Spleen (tissue), 11 donors: ENCODE data around the gene UST. TPM values are rescaled to one million over a fixed set of nuclear protein-coding genes. Genes with fewer than 3 reads are reported as not detected.

Experiments used
- DNase-seq: peaks from one replicate; pipeline ENCODE4 v3.0.0-alpha.2; 2020
- H3K27ac ChIP-seq, 8 donors: fragments of 200-600 bp; sonication (generic) in 7 of 8; 1 replicate in 4 of 8; 2 replicates in 4 of 8; pipeline versions ENCODE4 v1.5.0 to v1.8.0; 2016 to 2021; ENCODE audit warnings: inconsistent platforms in 4 of 8, mild to moderate bottlenecking in 4 of 8, moderate library complexity in 1 of 8
- H3K27me3 ChIP-seq, 7 donors: fragments of 200-600 bp; sonication (generic) in 6 of 7; replicated peaks in 1 of 7; 1 replicate in 4 of 7; 2 replicates in 3 of 7; pipeline versions ENCODE4 v1.5.0 to v1.8.0; 2016 to 2021; ENCODE audit warnings: inconsistent platforms in 3 of 7, mild to moderate bottlenecking in 1 of 7
- H3K36me3 ChIP-seq, 6 donors: fragments of 200-600 bp; sonication (generic) in 5 of 6; 1 replicate in 4 of 6; 2 replicates in 2 of 6; pipeline versions ENCODE4 v1.5.0 to v1.8.0; 2016 to 2021; ENCODE audit warnings: inconsistent platforms in 2 of 6
- H3K4me1 ChIP-seq, 6 donors: fragments of 200-600 bp; sonication (generic) in 5 of 6; 1 replicate in 3 of 6; 2 replicates in 3 of 6; pipeline versions ENCODE4 v1.5.0 to v1.8.0; 2016 to 2021; ENCODE audit warnings: inconsistent platforms in 3 of 6
- H3K4me3 ChIP-seq, 8 donors: fragments of 200-600 bp; sonication (generic) in 7 of 8; 1 replicate in 4 of 8; 2 replicates in 4 of 8; pipeline versions ENCODE4 v1.5.0 to v1.8.0; 2016 to 2021; ENCODE audit warnings: inconsistent platforms in 4 of 8, mild to moderate bottlenecking in 4 of 8, moderate library complexity in 2 of 8
- H3K9me3 ChIP-seq, 8 donors: fragments of 200-600 bp; sonication (generic) in 7 of 8; 1 replicate in 4 of 8; 2 replicates in 4 of 8; pipeline versions ENCODE4 v1.5.0 to v1.8.0; 2016 to 2021; ENCODE audit warnings: inconsistent platforms in 4 of 8
- POLR2A ChIP-seq, 3 donors: fragments of 450-650 bp; IDR thresholded peaks; one replicate each; pipeline ENCODE4 v1.5.1; 2017; ENCODE audit warnings: antibody characterized with exemption in 3 of 3, mild to moderate bottlenecking in 1 of 3
- POLR2AphosphoS5 ChIP-seq, 3 donors: sonication (generic); formaldehyde crosslinking; IDR thresholded peaks; one replicate each; pipeline ENCODE4 v1.5.1; 2017; ENCODE audit warnings: antibody characterized with exemption in 3 of 3
- WGBS, 5 donors: extraction: QIAGEN DNeasy Blood & Tissue Kit in 3 of 5; methylation state at CpG; one replicate each; pipeline versions ENCODE4 v1.1.5 to v1.1.7; 2013 to 2018; 5-methylcytosine and 5-hydroxymethylcytosine counted together
- intact Hi-C: fragments of 100-400 bp; cut with DNase I; formaldehyde crosslinking; loops from one replicate; pipeline ENCODE4 v1.15.0; 2023; ENCODE audit warnings: low total_unique reads
- polyA plus RNA-seq, 3 donors: library from polyadenylated mRNA; stranded (reverse); fragments of 200-250 nt; gene quantifications; one replicate each; pipeline ENCODE4 v1.2.1, GENCODE V29; 2013
- total RNA-seq, 7 donors: library from RNA; depleted of rRNA in 3 of 7; stranded (reverse); fragments of >200 nt in 3 of 7; fragmentation: NEBNext Ultra II Directional in 4 of 7; extraction: Animal tissue kit (Norgen Biotek cat#: 25700) in 4 of 7; gene quantifications; one replicate each; pipeline versions ENCODE4 v1.1.0 to v1.2.1, GENCODE V29; 2016 to 2021
- TF ChIP-seq, protein P1 (sequence below), 11 experiments: fragments of 200-600 bp in 7 of 11; fragments of 450-650 bp in 4 of 11; sonication (generic) in 4 of 11; IDR thresholded peaks in 8 of 11; conservative IDR thresholded peaks in 3 of 11; 1 replicate in 7 of 11; 2 replicates in 4 of 11; pipeline versions ENCODE4 v1.4.0 to v1.8.0; 2016 to 2021; ENCODE audit warnings: antibody characterized with exemption in 11 of 11, inconsistent platforms in 4 of 11, mild to moderate bottlenecking in 1 of 11
- donor health status: healthy with polysubstance abuse.
- donor health status: DM: no; HTN: no; CAD: no; lungs with moderate emphysema.
- donor health status: DM: no; HTN: no; CAD: no.
- donor health status: Bipolar disorder and iron deficiency.
- donor health status: healthy.
- donor health status: DM: no; HTN: no; CAD: no.
- donor health status: DM: yes; HTN: yes; CAD: no.

Gene UST
- total and polyA plus RNA-seq, 10 donors = 6.4 to 26.8 (median 14.4) TPM

DNA sequence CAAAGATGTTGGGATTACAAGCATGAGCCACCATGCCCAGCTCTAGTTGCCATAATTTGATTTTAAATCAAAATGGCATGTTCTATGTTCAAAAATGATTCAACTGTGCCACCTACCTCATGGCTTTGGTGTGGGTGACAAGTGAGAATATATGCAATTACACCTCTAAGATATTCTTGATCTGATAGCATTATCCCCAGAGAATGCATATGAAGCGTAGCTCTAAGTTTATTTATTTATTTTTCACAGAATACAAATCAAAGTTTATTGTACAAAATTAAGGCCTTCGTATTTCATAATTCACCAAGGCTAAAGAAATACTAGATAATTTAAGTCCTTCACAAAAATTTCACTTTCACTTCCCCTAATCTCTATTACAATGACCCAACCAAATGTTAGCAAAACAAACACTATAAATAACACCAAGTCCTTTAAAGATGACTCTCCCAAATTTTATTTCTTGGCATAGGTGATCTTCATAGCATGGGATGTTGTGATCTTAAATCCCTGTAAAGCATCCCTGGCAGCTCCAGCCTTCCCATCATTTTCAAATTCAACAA, 364.8 kb downstream of the UST start:
- no peak for DNase-seq
- no peaks in the 10 kb centered on the region for H3K36me3 ChIP-seq
- intact Hi-C loops = no loop called here
- H3K4me3 ChIP-seq = no peak overlapping the region
- no peaks in the 10 kb centered on the region for H3K27me3 ChIP-seq
- TF ChIP-seq POLR2A (IDR thresholded peaks at IDR 0.05) = no peak
- 44 to 67% (median 53%) methylated on average over 2 of the region's 2 CpGs for WGBS, 5 donors
- peak overlapping the region in 5 of 8 donors; percentile 8 to 60 (median 40) for H3K27ac ChIP-seq
- peaks cover 0 to 7% (median 0%) of the 10 kb centered on the region in 8 donors for H3K9me3 ChIP-seq
- peaks cover 0 to 33% (median 19%) of the 10 kb centered on the region in 6 donors for H3K4me1 ChIP-seq

DNA sequence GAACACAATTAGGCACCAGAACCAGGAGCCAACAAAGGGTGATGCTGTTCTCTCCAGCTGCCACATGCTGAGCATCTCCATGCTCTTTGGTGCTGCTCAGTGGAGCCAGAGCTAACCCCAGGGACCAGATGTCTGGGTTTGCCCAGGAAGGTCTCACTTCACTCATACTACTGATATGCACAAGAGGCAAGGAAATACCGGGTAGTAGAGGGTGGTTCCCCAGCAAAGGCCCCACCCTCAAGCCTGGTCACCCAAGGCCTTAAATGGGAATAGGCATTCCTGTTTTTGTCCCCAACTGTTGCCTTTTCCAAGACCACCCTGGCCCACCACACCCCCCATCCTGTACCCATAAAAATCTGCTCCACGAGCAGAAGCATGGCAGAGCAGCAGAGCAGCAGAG, 366.1 kb downstream of the UST start:
- WGBS, 5 donors = 48 to 74% (median 71%) methylated on average over 2 of the region's 2 CpGs
- peaks cover 0 to 7% (median 0%) of the 10 kb centered on the region in 8 donors for H3K9me3 ChIP-seq
- no peak for DNase-seq
- H3K27me3 ChIP-seq = no peaks in the 10 kb centered on the region
- H3K4me3 ChIP-seq = no peak overlapping the region
- H3K36me3 ChIP-seq = no peaks in the 10 kb centered on the region
- peaks cover 0 to 33% (median 19%) of the 10 kb centered on the region in 6 donors for H3K4me1 ChIP-seq
- intact Hi-C loops = no loop called here
- H3K27ac ChIP-seq = no peak overlapping the region
- TF ChIP-seq POLR2AphosphoS5 (IDR thresholded peaks at IDR 0.05) = no peak
- no peak for TF ChIP-seq POLR2A (IDR thresholded peaks at IDR 0.05)
- TF ChIP-seq, protein P1, sequence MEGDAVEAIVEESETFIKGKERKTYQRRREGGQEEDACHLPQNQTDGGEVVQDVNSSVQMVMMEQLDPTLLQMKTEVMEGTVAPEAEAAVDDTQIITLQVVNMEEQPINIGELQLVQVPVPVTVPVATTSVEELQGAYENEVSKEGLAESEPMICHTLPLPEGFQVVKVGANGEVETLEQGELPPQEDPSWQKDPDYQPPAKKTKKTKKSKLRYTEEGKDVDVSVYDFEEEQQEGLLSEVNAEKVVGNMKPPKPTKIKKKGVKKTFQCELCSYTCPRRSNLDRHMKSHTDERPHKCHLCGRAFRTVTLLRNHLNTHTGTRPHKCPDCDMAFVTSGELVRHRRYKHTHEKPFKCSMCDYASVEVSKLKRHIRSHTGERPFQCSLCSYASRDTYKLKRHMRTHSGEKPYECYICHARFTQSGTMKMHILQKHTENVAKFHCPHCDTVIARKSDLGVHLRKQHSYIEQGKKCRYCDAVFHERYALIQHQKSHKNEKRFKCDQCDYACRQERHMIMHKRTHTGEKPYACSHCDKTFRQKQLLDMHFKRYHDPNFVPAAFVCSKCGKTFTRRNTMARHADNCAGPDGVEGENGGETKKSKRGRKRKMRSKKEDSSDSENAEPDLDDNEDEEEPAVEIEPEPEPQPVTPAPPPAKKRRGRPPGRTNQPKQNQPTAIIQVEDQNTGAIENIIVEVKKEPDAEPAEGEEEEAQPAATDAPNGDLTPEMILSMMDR (IDR thresholded peaks at IDR 0.05 in 8 of 11, conservative IDR thresholded peaks at IDR 0.05 in 3 of 11) = no peak

DNA sequence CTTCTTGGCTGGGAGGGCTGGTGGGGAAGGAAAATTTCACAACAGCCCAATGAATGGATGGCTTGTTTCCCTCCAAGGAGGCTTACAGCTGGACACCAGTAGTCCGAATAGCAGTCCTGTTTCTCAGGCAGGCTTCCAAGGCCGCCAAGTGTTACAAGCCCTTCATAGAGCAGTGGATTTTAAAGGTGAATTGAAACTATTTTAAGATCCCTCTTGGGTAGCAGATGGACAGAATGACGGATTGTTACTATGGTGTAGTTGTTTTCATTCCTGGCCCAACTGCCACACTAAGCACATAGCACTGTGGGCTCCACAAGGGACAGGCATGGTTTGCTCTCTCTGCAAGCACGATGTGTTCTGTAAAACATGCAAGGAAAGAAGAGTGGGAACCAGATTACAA, 367.3 kb downstream of the UST start:
- Histone ChIP-seq H3K4me1 (peaks cover 0 to 33% (median 19%) of the 10 kb centered on the region in 6 donors), H3K9me3 (peaks cover 0 to 7% (median 0%) of the 10 kb centered on the region in 8 donors), H3K36me3 (no peaks in the 10 kb centered on the region), H3K27ac (peak overlapping the region in 3 of 8 donors; percentile 58 to 60 (median 59)), H3K4me3 (no peak overlapping the region), H3K27me3 (no peaks in the 10 kb centered on the region)
- WGBS, 5 donors = 83 to 94% (median 90%) methylated on average over 4 of the region's 4 CpGs
- no peak for DNase-seq
- TF ChIP-seq, protein P1 (IDR thresholded peaks at IDR 0.05 in 8 of 11, conservative IDR thresholded peaks at IDR 0.05 in 3 of 11) = no peak
- TF ChIP-seq POLR2AphosphoS5 (IDR thresholded peaks at IDR 0.05) = no peak
- TF ChIP-seq POLR2A (IDR thresholded peaks at IDR 0.05) = no peak
- intact Hi-C loops = no loop called here

DNA sequence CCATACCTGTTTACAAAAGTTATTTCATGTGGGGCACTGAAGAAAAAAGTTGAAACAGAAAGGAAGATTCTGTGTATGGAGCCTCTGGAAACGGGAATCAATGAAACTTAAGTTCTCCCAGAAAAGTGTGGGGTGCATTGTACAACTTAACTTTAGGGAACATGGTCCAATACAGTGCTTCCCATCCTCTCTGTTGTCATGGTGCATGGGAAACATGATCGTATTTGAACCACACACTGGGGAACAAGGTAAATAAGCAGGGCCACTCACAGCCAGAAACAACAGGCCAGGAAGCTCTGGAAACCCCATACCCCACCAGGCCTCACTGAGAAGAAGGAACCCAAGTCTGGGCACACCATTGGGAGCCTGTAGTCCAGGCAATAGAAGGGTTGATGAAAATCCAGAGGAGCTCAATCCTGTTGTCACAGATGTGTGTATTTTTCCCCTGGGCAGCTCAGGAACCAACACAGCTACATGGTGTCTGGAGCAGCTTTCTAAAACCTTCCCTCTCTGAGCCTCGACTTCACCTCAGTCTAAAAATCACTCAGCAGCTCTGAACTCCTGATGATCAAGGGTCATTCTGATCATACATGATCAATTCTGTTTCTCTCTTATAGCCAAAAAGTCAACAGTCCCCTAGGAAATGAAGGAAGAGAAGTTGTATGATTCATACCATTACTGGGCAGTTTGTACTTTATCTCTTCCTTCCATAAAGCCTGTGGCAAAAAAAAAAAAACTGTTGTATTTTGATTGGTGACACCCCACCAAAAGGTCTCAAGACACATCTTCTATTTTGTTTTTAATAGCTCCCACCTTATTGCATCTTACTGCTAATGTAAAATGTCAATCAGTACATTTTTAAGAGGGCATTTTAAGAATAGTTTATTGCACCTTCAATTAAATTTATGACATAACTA, 372.2 kb downstream of the UST start:
- H3K27me3 ChIP-seq = no peaks in the 10 kb centered on the region
- intact Hi-C loops = no loop called here
- peaks cover 0 to 6% (median 0%) of the 10 kb centered on the region in 6 donors for H3K4me1 ChIP-seq
- DNase-seq = no peak
- no peaks in the 10 kb centered on the region for H3K9me3 ChIP-seq
- TF ChIP-seq POLR2A (IDR thresholded peaks at IDR 0.05) (no peak), POLR2AphosphoS5 (IDR thresholded peaks at IDR 0.05) (no peak)
- TF ChIP-seq, protein P1 (IDR thresholded peaks at IDR 0.05 in 8 of 11, conservative IDR thresholded peaks at IDR 0.05 in 3 of 11) = no peak
- H3K27ac ChIP-seq = no peak overlapping the region
- H3K4me3 ChIP-seq = no peak overlapping the region
- no peaks in the 10 kb centered on the region for H3K36me3 ChIP-seq
- 53 to 87% (median 61%) methylated on average over 3 of the region's 3 CpGs for WGBS, 5 donors
